GM19324 (cell line): Measurements from ENCODE around the gene KIF5C.

Experiments
- ATAC-seq: cut with Tn5 transposase; IDR thresholded peaks from one replicate; pipeline ENCODE4 v1.9.1; 2021; ENCODE audit warnings: mild to moderate bottlenecking, moderate library complexity; ENCODE audit not compliant: unreplicated experiment, low FRiP score

Gene KIF5C

GRCh38 chr2:148887350-148888002 is 12.4 kb downstream of the KIF5C start:
- ATAC-seq, result no peak

DNA sequence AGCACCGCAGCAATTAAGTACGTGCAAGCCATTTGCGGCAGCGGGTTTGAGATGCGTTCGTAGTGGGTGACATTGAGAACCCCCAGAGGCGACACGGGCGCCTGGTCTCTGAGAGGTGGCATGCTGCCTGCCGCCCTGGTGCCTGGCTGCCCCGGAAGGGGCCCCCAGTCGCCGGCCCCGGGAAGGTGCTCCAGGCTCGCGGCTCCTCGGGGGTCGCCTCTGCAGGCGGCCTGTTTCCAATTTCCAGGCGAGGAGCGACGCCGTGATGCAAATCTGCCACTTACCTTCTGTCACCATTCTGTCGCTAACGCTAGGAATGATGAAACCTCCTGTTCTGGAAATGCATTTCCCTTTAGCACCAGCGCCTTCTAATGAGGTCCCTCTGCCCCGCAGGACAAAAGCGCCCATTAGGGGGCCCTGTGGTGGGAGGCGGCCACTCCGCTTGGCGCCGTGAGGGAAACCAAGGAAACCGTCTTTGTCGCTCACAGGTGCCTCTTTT is 13.0 kb downstream of the KIF5C start:
- no peak for ATAC-seq

- ATAC-seq, result no peak
These were observed 14.0 kb downstream of the KIF5C start for GRCh38 chr2:148888986-148889385.

GRCh38 chr2:148893906-148894305 is 18.9 kb downstream of the KIF5C start:
- ATAC-seq, result no peak

DNA sequence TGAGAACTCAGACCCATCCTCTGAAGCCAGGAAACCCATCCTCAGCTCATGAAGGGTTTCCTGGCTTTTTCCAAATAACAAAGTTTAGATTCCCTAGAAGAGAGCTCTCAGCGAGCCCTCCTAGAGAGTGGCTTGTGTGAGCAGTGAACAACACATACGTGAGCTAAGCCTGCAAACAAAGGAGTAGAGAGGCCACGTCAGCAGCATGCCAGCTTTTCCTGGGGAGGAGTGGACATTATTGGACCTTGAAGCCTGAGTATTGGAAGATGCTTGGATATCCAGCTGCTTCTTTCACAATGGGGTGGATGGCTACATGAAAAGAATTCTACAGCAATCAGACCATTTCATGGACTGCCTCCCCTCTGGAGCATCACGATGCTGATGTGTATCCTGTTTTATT is 21.1 kb downstream of the KIF5C start:
- ATAC-seq, result no peak

DNA sequence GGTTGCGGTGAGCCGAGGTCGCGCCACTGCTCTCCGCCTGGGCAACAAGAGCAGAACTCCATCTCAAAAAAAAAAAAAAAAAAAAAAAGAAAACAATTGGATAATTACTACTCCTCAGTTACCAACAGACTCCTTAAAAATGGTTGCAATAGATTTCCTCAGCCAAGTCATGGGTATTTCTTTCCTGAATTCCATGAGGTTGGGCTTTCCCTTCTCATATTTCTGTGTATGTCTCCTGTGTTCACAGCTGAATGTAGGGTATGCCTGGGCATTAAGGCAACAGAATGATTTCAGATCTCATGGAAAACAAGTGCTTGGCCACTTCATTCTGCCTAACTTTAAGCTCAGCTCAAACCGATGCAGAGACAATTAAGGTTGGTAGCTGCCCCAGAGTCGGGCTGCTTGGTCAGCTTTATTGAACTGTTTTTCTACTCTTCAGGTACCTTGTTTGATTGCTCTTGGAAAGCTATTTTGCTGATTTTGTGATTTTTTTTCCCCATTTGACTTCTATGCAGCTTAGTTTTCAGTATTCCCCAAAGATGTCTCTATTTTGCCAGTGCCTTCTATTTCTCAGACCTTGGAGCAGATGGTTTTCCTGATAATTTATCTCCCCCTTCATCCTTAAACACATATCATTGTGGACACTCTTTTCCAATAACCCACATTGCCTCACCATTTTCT is 24.8 kb downstream of the KIF5C start:
- ATAC-seq, result no peak

GRCh38 chr2:148900350-148900837 is 25.4 kb downstream of the KIF5C start:
- ATAC-seq, result no peak

DNA sequence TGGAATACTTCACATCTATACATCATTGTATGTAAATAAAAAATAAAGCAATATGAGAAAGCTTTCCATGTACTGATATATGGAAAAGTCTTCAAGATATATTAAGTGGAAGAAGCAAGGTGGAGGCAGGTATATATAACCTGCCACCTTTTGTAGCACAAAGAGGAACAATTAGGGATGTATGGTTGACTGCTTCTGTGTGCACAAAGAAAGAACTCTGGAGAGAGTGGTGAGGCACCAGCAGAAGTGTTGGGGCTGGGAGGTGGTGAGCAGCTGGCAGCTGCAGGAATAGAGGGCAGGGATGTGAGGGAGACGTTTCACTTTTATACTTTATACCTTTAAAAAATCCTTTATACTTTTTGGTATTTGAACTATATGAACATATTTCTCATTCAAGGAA is 26.1 kb downstream of the KIF5C start:
- ATAC-seq, result no peak

- no peak for ATAC-seq
These were observed 27.8 kb downstream of the KIF5C start for GRCh38 chr2:148902798-148903197.

- no peak for ATAC-seq
These were observed 28.3 kb downstream of the KIF5C start for GRCh38 chr2:148903294-148903693.

- ATAC-seq, result no peak
These were observed 29.0 kb downstream of the KIF5C start for GRCh38 chr2:148903979-148904378.

- no peak for ATAC-seq
These were observed 31.1 kb downstream of the KIF5C start for GRCh38 chr2:148906124-148906523.

- no peak for ATAC-seq
These were observed 32.2 kb downstream of the KIF5C start for GRCh38 chr2:148907085-148907785.

DNA sequence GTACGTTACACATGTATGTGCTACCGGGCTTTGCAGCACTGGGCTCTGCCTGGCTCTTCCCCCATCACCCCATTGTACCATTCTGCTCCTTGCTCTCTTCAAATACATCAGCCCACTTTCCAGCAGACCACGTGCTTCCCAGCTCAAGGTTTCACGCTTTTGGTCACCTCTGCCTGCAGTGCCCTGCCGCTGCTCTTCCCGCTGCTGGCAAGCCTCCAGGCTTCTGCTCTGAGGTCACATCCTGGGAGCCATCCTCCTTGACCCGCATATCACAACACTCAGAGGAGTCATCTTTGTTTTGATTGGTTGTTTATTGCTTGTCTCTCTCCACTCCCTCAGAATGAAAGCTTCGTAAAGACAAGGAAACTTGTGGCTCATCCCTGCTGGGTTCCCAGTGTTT is 34.1 kb downstream of the KIF5C start:
- no peak for ATAC-seq

- no peak for ATAC-seq
These were observed 38.0 kb downstream of the KIF5C start for GRCh38 chr2:148913061-148913460.

- no peak for ATAC-seq
These were observed 38.5 kb downstream of the KIF5C start for GRCh38 chr2:148913492-148913891.

- no peak for ATAC-seq
These were observed 39.4 kb downstream of the KIF5C start for GRCh38 chr2:148914463-148914862.

DNA sequence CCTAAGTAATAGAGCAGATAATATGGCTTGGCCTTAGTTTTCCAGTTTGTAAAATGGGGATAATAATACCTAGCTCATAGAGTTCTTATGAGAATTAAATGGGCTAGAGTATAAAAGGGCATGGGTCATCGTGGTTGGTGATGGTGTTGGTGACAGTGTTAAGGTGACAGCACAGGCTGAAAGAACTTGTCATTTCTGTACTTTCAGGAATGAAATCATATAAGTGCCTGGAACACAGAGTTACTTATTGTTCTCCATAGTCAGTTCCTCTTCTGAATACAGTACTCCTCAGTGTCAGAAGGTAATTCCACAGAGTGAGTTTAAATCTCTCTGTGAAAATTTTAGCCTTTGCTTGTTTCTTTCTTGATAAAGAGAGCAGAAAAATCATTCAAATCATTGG is 42.4 kb downstream of the KIF5C start:
- ATAC-seq, result no peak

DNA sequence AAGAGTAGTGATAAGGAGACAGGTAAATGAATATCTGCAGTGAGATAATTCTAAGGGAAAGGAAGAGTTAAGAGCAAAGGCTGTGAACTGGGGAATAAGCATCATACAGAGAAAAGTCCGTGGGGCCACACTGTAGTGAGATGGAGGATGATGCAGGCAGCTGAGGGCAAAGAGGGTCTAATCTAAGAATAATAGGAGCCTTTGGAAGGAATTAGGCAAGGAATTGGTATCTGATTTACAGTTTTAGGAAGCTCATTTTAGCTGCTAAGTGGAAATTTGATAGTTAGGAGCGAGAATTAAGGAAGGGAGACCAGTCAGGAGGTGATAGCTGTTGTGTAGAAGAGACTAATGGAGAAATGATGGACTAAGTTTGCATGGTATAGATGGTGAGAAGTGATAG is 43.5 kb downstream of the KIF5C start:
- no peak for ATAC-seq

GRCh38 chr2:148920559-148920958 is 45.5 kb downstream of the KIF5C start:
- no peak for ATAC-seq

DNA sequence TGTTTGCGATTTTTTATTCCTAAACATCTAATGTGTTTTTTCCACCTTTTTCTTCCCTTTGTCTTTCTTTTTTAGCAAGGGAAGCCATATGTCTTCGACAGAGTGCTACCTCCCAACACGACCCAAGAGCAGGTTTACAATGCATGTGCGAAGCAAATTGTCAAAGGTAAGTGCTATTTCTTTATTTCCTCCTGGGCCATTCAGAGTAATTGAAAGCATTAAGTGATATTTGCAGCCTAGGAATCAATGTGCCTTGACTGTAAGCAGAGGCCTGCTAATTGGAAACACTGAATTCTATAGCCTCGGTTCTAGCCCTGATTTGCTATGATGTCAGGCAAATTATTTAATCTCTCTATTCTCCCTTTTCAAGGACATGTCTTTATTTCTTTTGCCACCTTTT is 47.0 kb downstream of the KIF5C start:
- no peak for ATAC-seq
